HG03457 (cell line): ENCODE results near the gene PIK3R6.
"Not testable (repeated sequence)": the region's sequence is repeated elsewhere in the genome, so short reads cannot be mapped to it uniquely, and the experiment has no call there.

Experiments used
- ATAC-seq: cut with Tn5 transposase; IDR thresholded peaks from one replicate; pipeline ENCODE4 v1.9.1; 2021; ENCODE audit warnings: moderate number of reproducible peaks; ENCODE audit not compliant: unreplicated experiment

The PIK3R6 gene

DNA sequence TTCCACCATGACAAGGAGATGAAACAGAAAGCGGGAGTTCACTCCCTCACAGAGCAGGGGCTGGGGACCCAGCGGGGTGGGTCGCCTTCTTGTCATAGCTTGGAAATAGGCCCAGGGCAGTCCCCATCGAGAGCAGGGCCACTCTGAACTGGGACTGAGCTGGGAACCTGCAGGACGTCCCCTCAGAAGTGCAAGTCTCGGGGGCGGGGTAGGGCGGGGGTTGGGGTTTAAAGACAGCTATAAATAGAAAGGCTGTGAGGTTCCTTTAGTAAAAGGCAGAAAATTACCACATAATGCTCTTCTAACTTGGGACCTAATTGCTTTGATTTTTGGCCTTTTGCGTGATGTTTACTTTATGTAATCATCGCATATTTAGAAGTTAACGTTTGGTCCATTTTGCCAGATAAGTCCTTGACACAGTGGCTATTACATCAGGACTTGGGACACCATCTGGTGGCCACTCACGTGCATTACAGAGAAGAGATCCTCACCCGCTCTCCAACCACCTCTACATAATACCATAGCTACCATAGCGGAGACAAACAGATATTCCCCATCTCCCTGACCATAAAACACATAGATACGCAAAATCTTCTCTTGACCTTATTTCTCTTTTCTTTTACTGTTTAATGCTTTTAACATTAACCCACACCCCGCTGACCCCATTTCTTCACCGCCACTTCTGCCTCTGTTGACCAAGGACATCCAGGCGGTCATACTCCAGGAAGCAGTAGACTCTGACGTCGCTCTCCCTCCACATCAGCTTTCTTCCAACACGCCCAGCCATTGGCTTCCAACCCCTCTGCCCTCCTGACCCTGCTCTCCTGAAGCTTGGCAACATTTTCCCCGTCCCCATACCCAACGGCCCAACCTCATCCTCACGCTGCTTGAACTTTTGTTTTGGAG, 27.5 kb upstream of the PIK3R6 start:
- ATAC-seq, result no peak

DNA sequence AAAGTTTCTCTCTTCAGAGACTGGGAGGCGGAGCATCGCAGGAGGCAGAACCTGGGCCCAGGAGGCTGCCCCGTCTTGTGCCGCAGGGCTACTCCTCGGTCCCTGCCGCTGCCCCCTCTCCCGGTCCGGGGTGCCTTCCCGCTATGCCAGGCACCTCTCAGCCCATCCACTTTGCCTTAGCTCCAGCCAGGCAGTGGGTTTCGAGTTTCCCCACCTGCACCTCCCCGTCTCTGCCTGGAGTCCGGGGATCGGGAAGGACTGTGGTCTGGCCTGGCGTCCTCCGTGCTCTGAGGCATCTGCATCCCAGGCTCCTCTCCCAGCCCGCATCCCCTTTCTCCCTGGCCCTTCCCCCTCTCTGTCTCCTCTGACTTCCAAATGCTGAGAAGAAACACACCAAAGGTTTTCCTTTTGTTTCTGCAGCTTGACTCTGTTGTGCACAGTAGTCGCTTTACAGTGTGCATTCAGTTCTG, 26.8 kb upstream of the PIK3R6 start:
- ATAC-seq, result no peak

DNA sequence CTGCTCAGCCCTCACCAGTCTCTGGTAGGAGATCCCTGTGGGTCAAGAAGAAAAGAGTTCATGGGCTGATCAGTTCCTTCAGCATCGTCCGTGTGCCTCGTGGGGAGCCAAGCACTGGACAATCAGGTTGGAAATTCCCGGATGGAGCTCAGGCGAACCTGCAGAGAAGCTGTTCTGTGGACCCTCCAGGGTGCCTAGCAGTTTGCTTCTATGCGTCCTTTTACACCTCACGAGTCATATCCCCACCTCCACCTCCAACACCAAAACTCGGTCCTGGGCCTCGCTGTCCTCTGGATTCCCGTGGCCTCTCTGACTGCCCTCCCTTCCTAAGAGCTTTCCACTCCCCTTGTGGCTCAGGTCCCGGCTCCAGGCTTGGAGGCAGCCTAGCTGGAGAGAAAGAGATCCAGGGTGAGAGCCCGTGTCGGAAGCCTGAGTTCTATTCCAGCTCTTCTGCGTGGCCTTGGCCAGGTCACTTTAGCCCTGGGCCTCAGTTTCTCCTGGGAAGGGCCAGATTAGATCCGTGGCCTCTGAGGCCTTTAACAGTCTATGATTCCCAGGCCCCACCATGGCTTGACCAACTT, 26.2 kb upstream of the PIK3R6 start:
- ATAC-seq, result no peak

DNA sequence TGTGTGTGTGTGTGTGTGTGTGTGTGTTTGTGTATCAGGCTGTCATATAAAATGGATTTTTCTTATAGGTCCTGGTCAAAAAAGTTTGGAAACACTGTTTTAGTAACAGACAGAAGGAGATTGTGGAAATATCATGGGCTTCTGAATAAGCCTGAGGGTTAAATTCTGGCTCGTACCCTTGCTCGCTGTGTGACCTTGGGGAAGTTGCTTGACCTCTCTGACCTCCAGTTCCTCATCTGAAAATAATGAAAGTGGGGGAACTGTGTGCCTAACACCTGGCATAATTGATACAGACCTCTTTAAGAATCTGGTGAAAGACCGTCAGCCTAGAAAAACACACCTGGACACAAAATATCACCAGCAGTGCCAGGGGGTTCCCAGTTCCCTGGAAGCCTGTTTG, 25.6 kb upstream of the PIK3R6 start:
- ATAC-seq, result no peak

DNA sequence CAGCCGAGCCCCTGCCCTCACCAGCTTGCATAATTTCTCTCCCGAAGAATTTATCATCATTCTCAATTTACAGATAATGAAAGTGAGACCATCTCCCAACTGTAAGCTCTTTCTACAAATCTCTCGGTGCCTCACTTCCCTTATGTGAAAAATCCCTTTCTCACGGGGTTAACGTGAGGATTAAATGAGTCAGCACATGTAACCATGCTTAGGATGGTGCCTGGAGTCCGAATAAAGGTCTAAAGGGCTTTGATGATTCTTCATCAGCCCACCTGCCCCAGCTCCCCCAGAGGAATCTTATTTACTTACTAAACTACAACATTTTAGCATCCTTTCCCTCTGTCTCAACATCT, 24.8 kb upstream of the PIK3R6 start:
- no peak for ATAC-seq

DNA sequence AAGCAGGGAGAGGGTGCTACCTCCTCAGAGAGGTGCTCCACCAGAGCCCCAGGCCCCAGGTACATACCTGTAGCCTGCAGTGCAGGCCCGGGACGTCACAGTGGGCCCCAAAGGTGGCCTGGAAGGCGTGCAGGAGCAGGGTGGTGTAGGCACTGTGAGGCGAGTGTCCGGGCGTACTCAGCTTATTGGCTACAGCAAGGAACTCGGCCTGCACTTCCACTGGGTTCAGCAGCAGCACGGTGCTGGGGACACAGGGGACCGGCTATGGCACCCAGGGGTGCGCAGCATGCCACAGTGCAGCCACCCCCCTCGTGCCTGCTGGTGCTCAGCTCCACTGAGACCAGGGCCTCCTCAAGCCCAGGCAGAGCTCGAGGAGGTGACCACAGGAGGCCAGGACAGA, 23.2 kb upstream of the PIK3R6 start:
- no peak for ATAC-seq

DNA sequence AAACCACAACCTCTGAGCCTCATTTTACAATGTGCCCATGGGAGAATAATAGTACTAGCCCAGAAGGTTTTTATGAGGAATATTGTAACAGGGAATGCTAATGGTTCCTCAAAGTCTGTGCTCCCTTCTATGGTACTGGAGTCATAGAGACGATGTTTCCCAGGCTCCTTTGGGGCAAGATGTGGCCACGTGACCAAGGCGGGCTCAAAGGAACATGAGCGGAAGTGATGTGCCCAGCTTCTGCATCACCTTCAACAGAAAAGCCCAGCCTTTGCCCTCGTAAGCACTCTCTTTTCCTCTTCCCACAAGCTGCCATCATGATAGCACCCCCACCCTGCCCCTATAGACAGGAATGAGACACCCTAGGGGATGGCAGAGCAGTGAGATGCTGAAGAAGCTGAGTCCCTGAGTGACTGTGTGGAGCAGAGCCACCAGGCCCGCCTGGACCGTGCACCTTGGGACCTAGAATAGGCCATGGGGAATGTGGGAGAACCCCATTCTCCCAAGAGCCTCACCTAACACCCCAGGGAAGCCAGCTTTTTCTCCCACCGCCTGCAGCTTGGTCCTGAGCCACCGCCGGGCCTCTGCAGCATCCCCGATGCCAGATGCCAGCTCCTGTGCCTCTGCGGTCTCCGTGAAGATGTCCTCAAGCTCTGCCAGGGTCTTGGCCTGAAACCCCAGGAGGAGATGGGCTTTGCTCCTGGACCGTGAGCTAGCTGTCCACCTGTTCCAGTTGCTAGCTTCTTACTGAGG, 22.2 kb upstream of the PIK3R6 start:
- no peak for ATAC-seq

DNA sequence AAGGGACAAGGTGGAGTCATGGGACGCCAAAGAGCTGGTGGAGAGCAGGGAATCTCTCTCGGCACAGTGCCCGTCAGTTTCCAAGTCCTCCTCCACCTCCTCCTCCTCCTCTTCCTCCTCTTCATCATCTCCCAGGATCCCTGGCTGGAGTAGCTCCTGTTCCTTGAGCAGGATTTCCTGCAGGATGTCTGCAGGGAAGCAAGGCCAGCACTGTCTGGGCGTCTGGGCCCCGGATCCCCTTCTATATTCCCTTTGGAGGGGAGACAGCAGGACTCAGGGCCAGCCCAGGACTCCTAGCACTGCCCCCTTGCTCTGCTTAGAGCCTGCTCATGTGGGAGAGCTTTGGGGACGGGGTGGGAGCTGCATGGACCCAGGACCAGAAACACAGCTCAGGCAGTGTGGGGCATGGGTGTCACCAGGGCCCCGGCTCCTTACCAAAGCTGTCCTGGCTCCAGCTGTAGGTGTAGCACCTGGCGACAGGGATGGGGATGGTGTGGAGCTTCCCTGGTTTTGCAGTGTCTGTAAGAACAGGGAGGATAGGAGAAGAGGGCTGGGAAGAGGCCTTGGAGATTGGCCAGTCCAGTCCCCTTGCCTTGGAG, 21.3 kb upstream of the PIK3R6 start:
- no peak for ATAC-seq

DNA sequence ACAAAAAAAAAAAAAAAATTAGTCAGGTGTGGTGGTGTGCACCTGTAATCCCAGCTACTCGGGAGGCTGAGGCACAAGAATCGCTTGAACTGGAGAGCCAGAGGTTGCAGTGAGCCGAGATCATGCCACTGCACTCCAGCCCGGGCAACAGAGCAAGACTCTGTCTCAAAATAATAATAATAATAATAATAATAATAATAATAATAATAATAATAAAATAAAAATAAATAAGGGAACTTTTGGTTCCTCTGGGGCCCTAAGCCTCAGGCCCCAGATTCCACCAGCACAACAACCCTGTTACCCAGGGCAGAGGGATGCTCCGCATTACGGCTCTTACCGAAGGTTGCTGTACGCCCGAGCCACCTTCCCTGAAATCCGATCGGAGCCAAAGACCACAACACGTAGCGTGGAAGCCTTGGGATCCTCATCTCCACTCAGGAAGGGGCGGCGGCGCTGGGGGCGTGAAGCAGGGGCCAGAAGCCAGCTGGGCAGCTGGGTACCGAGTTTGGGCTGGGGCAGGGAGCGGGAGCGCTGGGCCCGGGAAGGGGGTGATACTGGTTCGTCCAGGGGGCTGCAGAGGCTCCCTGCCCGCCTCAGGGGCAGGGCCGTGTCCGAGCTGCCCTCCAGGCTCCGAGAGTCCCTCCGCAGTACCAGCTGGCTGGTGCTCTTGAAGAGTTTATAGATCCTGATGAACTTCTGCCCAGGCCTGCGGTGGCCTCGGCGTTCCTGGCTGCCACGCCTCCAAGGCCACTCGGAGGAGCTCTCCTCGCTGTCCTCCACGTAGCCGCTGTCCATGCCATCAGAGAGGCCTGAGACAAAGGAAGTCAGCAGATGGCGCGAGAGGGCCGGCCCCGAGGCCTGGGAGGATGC, 20.6 kb upstream of the PIK3R6 start:
- no peak for ATAC-seq

DNA sequence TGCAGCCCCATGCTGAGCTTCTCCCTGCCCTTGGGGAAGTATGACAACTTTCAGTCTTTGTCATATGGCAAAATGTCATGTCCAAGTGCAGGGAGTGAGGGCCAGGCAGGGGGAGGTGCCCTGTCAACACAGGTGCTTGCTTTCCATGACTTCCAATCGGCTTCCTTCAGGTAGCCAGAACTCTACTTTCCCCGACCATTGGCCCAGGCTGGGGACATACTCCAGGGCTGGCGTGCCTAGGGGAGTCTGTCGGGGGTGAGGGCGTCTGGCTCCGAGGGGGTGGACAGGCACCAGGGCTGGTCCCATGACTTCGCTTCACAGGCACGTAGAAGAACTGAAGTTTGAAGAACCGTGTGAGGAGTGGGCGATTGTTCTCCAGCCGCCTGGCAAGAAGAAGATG, 19.8 kb upstream of the PIK3R6 start:
- ATAC-seq, result no peak

DNA sequence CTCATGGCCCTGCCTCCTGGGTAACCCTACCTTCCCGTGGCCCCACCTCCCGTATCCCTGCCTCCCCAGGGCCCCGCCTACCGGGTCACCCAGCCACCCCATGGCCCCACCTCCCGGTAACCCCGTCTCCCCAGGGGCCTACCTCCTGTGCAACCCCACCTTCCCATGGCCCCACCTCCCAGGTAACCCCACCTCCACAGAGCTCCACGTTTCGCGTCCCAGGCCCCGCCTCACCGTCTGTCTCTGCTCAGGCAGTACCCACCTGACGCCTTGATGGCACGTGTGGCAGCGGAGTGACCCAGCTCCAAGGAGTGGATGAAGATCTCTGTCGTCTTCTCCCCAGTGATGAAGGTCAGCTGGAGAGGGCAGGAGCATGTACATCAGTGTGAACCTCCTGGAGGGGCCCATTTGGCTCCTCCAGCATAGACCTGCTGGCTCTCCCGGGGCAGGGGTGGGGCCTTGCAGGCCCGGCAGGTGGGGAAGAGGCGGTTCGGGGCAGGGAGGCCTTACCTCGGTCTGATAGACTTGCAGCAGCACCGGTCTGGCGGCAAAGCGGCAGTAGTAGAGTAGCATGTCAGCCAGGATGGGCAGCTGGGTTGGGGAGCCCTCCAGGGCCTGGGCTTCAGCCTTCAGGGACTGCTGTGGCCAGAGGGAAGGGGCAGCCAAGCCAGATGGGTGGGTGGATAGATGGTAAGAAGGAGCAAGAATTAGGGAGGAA, 18.7 kb upstream of the PIK3R6 start:
- no peak for ATAC-seq

DNA sequence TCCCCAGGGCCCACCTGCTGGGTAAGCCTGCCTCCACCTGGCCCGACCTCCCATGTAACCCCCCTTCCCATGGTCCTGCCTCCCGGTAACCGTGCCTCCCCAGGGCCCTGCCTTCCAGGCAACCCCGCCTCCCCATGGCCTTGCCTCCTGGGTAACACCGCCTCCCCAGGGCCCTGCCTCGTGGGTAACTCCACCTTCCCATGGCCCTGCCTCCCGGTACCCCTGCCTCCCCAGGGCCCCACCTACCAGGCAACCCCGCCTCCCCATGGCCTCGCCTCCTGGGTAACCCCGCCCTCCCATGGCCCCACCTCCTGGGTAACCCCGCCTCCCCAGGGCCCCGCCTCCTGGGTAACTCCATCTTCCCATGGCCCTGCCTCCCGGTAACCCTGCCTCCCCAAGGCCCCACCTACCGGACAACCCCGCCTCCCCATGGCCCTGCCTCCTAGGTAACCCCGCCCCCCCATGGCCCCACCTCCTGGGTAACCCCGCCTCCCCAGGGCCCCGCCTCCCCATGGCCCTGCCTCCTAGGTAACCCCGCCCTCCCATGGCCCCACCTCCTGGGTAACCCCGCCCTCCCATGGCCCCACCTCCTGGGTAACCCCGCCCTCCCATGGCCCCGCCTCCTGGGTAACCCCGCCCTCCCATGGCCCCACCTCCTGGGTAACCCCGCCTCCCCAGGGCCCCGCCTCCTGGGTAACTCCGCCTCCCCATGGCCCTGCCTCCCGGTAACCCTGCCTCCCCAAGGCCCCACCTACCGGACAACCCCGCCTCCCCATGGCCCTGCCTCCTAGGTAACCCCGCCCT, 17.9 kb upstream of the PIK3R6 start:
- not testable (repeated sequence) for ATAC-seq

DNA sequence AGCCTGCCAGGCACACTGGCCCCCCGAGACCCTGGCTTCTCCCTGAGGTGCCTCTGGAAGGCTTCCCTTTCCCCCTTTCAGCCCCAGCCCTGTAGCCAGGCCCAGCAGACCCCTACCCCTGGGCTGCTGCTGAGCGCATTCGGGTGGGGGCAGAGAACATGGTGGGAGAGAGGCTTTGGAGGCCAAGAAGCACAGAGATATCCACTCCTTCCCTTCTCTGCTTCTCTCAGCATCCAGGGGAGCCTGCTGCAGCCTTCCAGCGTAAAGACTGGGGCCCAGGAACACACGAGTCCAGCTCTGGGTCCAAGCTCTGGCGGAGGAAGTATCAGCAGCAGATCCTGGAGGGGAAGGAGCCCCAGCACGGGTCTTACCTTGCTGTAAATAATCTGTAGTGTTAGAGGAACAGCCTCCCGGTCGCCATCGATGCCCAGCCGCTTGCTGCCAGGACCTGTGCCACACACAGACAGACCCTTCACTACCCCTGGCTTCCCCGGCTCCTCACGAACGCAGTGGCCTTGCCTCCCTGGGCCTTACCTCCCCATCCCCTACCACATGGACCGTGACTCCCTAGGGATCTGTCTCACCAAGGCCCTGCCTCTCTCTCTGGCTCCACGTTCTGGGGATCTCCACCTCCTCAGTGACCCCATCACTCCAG, 17.0 kb upstream of the PIK3R6 start:
- ATAC-seq, result no peak

DNA sequence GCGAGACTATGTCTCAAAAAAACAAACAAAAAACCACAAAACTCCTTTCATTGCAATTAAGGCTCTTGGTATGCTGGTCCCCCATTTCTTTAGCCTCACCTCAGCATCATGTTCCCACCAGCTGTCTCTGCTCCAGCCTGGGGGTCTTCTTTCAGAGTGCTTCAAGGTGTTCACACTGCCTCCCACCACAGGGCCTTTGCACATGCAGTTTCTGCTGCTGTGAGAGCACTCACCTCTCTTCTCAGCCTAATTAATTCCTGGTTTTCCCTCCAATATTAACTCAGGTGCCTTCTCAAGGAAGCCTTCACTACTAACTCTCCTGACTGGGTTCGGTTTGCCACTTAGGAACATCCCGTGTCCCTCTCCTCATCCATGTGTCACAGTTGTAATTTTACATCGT, 15.9 kb upstream of the PIK3R6 start:
- no peak for ATAC-seq

DNA sequence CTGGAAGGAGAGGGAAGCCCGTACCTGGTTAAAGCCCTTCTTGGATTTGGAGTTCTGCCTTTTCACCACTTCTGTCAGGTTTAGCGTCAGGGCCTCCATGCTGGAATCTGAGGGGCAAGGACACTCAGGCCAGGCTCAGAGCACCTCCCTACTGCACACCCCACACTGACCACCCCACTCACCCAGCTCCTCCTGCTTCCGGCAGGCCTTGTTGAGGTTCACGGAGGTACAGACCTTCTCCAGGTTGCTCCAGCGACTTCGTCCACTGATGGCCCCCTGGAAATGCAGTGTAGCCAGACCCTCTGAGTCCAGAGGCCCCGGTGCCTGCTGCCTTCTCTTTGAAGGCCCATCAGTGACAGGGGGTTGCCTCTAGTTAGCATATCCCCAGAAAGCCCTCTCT, 14.1 kb upstream of the PIK3R6 start:
- no peak for ATAC-seq

DNA sequence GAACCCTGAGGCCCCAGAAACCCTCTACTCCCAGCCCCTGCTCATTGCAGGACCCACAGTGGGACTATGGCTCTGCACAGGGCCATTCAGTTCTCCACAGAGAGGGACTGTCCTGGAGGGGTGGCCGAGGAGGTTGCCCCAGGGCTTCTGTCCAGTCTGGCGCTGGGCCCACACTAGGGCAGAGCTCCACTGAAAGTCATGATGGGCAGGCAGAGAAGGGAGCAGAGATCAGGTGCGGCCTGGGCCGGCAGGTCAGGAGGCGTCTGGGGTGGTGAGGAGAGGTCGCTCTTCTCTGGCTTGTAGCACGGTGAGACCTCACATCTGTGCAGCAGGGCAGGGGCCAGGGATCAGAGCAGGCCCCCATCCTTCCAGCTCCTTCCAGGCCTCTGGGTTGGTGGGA, 13.0 kb upstream of the PIK3R6 start:
- no peak for ATAC-seq

DNA sequence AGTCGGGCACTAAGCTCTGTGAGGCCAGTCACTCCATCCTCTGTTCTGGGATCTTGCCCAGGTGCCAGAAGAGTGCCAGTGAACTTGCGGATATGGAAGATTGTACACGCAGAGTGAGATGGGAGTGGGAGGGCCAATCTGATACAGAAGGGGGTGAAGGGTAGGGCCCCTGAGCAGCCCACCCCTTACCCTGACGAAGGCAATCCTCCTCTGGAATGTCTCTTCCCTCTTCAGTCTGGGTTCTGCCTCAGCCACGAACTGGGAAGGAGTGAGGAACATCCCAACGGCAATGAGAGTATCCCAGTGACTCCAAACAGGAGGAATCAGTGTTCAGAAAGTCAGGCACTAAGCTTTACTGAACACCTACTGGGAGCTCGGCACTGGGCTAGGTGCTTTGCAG, 11.9 kb upstream of the PIK3R6 start:
- no peak for ATAC-seq

DNA sequence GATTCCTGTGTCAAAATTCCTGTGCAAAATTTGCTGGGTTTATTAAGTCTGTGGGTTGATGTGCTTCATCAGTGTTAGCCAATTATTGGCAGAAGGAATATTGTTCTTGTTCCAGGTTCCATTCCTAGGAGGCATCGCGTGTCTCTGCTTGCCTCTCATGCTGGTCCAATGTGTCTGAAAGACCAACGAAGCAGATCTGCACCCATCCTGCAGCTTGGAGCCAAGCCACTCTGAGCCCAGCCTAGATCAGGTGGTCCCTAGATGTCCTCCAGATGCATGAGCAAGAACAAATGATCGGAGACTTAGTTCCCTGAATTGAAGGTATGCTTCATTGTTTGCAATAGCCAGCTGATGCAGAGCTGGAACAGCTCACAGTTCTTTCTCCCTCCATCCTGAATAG, 10.5 kb upstream of the PIK3R6 start:
- no peak for ATAC-seq

DNA sequence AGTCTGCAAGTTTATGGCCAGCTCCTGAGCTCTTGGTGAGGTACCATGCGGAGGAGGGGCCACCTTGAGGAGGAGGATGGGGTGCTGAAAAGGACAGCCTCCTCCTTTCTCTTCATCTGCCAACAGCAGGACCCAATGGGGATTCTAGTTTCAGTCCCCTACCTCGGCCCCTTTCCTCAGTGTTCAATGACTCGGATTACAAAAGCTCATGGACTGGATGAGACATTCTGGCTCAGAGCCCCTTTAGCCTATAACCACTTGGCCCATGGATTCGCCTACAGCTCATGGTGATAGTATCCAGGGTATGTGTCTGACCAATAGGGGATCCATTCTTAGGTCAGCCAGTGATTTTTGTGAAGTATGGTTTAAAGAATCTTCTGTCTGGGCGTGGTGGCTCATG, 8.5 kb upstream of the PIK3R6 start:
- no peak for ATAC-seq
